Skin of body (tissue), 2 donors: ENCODE results near the gene NCLN. TPM values are rescaled to one million over a fixed set of nuclear protein-coding genes. Genes with fewer than 3 reads are reported as not detected.

ENCODE experiments used
- DNase-seq: peaks from one replicate; lab custom pipeline; 2025; lab: John Stamatoyannopoulos, UW
- total RNA-seq: library from RNA; depleted of rRNA; stranded (reverse); fragments of >200 nt; gene quantifications from one replicate; pipeline ENCODE4 v1.2.3, GENCODE V29; 2014

Gene NCLN
- total RNA-seq, 1 donor from 2014 or later: 10.9 TPM

DNA sequence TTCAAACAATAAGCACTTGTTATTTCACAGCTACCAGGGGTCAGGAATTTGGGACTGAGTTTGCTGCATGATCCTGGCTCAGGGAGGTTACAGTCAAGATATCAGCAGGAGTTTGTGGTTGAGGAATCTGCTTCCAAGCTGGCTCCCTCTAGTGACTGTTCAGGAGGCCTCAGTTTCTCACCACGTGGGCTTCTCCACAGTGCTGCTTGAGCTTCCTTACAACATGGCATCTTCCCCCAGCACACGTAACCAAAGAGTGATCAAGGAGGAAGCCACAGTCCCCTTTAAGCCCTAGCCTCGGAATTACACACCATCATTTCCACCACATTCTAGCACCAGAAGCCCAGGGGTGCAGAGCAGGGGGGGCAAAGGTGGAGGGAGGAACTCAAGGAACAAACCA lies 67.5 kb downstream of the NCLN start:
- no peak for DNase-seq

DNA sequence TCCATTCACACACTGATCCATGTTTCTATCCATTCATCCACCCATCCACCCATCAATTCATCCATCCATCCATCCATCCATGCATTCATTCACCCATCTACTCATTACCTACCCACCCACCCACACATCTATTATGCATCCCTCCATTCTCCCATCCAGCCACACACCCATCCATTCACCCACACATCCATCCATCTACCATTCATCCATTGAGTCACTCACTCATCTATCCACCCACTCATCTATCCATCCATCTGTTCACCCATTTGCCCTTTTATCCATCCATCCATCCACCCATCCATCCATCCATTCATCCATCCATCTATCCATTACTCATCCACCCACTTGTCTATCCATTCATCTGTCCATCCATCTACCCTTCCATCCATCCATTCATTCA lies 68.8 kb downstream of the NCLN start:
- no peak for DNase-seq

DNA sequence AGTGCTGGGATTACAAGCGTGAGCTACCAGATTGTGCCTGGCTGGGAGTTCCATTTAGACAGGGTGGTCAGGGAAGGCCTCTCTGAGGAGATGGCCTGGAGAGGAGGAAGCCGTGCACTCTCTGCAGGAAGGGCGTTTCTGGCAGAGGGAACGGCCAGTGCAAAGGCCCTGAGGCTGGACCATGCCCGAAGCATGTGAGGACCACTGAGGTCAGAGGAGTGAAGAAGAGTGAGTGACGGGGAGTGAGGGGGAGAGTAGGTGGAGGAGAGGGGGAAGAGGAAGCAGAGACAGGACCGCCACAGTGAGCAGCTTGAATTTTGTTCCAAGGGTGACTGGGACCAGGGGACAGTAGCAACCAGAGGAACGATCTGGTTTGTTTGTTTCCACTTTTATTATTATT lies 71.3 kb downstream of the NCLN start:
- no peak for DNase-seq

Other genes starting within 250 kb of the NCLN start
- gene ZNF77, start 241.0 kb upstream of the NCLN start, total RNA-seq: 5.0 TPM
- gene TLE6, start 208.4 kb upstream of the NCLN start, total RNA-seq: 0.79 TPM
- gene TLE2, start 156.7 kb upstream of the NCLN start, total RNA-seq: 10.9 TPM
- 69.0 TPM for gene TLE5, start 123.4 kb upstream of the NCLN start, total RNA-seq
- gene GNA11, start 91.6 kb upstream of the NCLN start, total RNA-seq: 29.6 TPM
- gene GNA15, start 49.9 kb upstream of the NCLN start, total RNA-seq: 13.2 TPM
- 1.9 TPM for gene S1PR4, start 7.2 kb upstream of the NCLN start, total RNA-seq
- 0.30 TPM for gene CELF5, start 38.7 kb downstream of the NCLN start, total RNA-seq
- 27.6 TPM for gene NFIC, start 180.7 kb downstream of the NCLN start, total RNA-seq